Stomach smooth muscle (tissue), 2 donors: Measurements from ENCODE around the gene LSM10.

ENCODE experiments used
- H3K27ac ChIP-seq: one replicate; pipeline ENCODE4 v1.7.0; 2013; ENCODE audit warnings: mild to moderate bottlenecking, low read length, inconsistent platforms
- H3K27me3 ChIP-seq, 2 donors: one replicate each; pipeline ENCODE4 v1.7.0; 2013; ENCODE audit warnings: low read length in 2 of 2; ENCODE audit not compliant: insufficient read depth in 2 of 2, control insufficient read depth in 1 of 2
- H3K36me3 ChIP-seq, 2 donors: one replicate each; pipeline ENCODE4 v1.7.0; 2013; ENCODE audit warnings: low read length in 2 of 2; ENCODE audit not compliant: control insufficient read depth in 2 of 2, insufficient read depth in 2 of 2
- H3K4me1 ChIP-seq: one replicate; pipeline ENCODE4 v1.7.0; 2013; ENCODE audit warnings: low read length; ENCODE audit not compliant: control insufficient read depth, insufficient read depth
- H3K4me3 ChIP-seq, 2 donors: one replicate each; pipeline ENCODE4 v1.7.0; 2013; ENCODE audit warnings: low read length in 2 of 2
- H3K9ac ChIP-seq, 2 donors: one replicate each; pipeline ENCODE4 v1.7.0; 2013; ENCODE audit warnings: low read length in 2 of 2, mild to moderate bottlenecking in 1 of 2
- H3K9me3 ChIP-seq, 2 donors: one replicate each; pipeline ENCODE4 v1.7.0; 2013; ENCODE audit warnings: low read length in 2 of 2; ENCODE audit not compliant: control insufficient read depth in 2 of 2
- donor health status: healthy.
- donor health status: Pancreatic carcinoma.

LSM10 gene

DNA sequence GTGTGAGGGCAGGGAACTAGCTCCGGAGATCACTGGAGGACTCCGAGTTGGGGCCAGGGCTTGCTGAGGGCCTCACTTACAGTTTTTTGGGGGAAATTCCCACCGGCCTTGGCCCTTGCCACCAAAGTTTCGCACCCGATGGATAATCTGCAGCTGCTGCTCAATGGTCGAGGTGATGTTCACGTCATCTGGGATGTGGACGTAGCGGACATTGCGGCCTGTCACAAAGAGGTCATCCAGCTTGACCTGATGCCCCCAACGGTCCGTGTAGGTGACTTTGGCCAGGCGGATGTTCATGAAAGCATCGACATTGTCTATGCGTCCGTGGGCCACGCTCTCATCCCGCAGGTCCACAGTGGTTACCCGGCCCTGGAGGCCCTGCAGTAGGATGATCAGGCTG lies 4.0 kb downstream of the LSM10 start:
- Histone ChIP-seq H3K27ac (no peak overlapping the region), H3K4me1 (peaks cover 25% of the 10 kb centered on the region), H3K4me3 (no peak overlapping the region), H3K36me3 (peaks cover 26 to 32% of the 10 kb centered on the region in 2 donors), H3K9me3 (no peaks in the 10 kb centered on the region), H3K9ac (no peak overlapping the region), H3K27me3 (no peaks in the 10 kb centered on the region)

DNA sequence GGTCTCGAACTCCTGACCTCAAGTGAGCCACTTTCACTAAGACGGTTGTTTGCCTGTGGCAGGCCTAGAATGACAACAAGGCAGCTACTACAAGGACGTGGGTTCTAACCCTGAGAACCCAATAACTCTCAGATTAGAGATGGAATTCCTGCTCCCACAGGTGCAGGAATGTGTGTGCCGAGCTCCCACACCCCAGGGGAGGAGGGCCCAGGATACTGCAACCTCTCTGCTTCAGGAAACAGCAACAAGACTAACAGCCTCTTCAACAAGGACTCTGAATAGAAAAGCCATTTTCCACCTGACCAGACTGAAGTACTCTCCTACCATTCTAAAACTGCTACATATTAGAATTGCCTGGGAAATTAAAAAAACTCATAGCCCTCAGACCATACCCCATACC lies 4.9 kb downstream of the LSM10 start:
- Histone ChIP-seq H3K27ac (no peak overlapping the region), H3K27me3 (no peaks in the 10 kb centered on the region), H3K4me3 (no peak overlapping the region), H3K9me3 (no peaks in the 10 kb centered on the region), H3K9ac (no peak overlapping the region), H3K4me1 (peaks cover 33% of the 10 kb centered on the region), H3K36me3 (peaks cover 26 to 32% of the 10 kb centered on the region in 2 donors)

DNA sequence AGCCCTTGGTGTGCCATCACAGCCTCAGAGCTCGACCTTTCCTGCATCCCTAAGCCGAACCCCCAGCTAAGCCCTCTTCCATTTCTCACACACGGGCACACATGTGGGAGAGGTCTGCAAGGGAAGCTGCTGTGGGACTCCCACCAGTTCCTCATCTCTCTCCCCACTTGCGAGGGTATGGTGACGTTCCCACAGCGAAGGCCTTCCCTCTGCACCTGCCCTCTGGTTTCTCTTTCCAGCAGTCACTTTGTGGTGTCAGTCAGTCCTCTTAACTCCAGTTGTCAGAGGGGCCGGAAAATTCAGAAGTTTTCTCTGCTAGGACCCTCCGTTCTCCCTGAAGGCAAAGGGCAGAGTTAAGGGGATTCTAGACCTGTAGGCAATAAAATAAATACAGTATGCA lies 6.4 kb downstream of the LSM10 start:
- H3K36me3 ChIP-seq: peaks cover 26 to 32% of the 10 kb centered on the region in 2 donors
- H3K4me3 ChIP-seq: no peak overlapping the region
- H3K4me1 ChIP-seq: peaks cover 40% of the 10 kb centered on the region
- peak overlapping the region; percentile 24 for H3K27ac ChIP-seq
- H3K9me3 ChIP-seq: no peaks in the 10 kb centered on the region
- H3K27me3 ChIP-seq: no peaks in the 10 kb centered on the region
- H3K9ac ChIP-seq: no peak overlapping the region

DNA sequence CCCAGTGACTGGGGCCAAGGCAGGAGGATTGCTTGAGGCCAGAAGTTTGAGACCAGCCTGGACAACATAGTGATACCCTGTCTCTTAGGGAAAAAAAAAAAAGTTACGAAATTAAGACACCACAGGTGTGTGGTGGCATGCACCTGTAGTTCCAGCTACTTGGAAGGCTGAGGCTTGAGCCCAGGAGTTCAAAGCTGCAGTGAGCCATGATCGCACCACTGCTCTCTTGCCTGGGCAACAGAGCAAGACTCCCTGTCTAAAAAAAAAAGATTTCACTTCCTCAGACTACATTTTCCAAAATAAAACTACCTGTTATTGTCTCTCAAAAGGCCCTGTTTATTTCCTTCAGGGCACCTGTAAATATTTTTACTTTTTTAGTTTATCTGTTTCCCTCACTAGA lies 7.3 kb downstream of the LSM10 start:
- Histone ChIP-seq H3K4me3 (no peak overlapping the region), H3K9me3 (no peaks in the 10 kb centered on the region), H3K36me3 (peaks cover 26 to 32% of the 10 kb centered on the region in 2 donors), H3K27ac (peak overlapping the region; percentile 99), H3K9ac (no peak overlapping the region), H3K4me1 (peaks cover 37% of the 10 kb centered on the region), H3K27me3 (no peaks in the 10 kb centered on the region)

DNA sequence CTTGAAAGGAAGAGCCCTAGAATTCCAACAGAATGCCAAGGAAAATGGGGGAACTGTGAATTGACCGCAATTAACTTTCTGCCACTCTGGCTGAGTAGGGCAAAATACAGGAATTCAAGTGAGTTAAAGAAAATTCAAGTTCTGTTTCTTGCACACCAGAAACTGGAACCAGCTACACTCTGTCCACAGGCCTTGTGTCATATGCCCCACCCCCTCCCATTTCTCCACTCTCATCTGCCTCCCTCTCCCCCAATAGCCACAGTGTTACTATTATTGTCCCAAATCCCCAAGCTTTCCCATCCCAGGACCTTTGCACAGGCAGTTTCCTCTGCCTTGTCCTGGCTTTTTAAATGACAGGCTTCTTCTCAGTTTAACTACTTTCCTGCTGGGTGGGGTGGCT lies 7.7 kb downstream of the LSM10 start:
- Histone ChIP-seq H3K4me1 (peaks cover 38% of the 10 kb centered on the region), H3K9ac (peak overlapping the region in 1 of 2 donors; percentile 16), H3K4me3 (no peak overlapping the region), H3K36me3 (peaks cover 26 to 32% of the 10 kb centered on the region in 2 donors), H3K27ac (peak overlapping the region; percentile 99), H3K9me3 (no peaks in the 10 kb centered on the region), H3K27me3 (no peaks in the 10 kb centered on the region)

DNA sequence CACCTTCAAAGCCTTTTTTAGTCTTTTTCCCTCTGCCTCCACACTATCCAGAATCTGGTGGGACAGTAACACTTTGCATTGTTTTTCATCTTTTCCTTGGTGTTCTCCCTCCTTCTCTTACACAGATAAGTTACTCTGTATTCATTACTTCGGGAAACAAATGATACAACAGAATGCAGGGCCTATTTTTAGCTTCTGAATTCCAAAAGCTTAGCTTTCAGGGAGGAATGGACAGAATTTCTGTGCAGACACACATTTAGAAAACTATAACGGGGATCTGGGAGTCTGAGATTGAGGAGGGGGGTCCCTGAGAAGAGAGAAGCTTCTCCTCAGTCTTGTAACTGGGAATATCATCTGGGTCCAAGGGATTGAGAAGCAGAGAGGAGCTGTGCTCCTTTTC lies 8.4 kb downstream of the LSM10 start:
- peak overlapping the region in 1 of 2 donors; percentile 8 for H3K4me3 ChIP-seq
- H3K4me1 ChIP-seq: peaks cover 45% of the 10 kb centered on the region
- peak overlapping the region; percentile 13 to 16 for H3K9ac ChIP-seq
- H3K9me3 ChIP-seq: no peaks in the 10 kb centered on the region
- H3K36me3 ChIP-seq: peaks cover 26 to 32% of the 10 kb centered on the region in 2 donors
- H3K27me3 ChIP-seq: no peaks in the 10 kb centered on the region
- peak overlapping the region; percentile 99 for H3K27ac ChIP-seq

DNA sequence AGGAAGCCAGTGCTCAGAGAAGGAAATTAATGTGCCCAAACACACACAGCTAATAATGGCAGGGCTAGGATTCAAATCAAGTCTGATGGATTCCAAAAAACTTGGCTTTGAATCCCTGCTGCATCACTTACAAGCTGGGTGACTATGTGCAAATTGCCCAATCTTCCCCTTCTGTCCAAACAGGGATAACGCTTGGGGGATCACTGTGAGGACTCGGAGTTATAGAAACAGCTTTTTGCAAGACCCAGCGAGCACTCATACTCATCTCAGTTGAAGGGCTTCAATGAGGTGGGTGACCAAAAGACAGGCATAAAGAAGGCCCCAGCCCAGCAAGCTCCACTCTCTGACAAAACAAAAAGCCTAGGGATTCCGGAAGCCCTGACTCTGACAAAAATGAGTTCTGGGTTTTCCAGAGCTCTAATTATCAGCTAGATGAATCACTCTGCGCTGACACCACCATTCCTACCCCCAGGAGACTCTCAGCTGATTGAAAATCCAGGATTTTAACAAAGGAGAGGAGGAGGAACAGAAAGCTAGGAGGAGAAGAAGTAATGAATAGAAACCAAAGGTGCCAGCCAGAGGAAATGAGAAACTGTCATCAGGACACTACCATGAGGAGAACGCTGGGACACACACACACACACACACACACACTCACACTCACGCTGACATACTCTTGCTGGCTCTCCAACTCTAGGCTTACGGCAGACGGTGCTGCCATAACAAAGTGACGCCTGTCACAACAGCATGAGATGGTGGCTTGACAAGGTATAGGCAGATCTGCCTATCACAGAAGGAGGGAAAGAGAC lies 10.4 kb downstream of the LSM10 start:
- H3K4me1 ChIP-seq: peaks cover 59% of the 10 kb centered on the region
- no peaks in the 10 kb centered on the region for H3K27me3 ChIP-seq

DNA sequence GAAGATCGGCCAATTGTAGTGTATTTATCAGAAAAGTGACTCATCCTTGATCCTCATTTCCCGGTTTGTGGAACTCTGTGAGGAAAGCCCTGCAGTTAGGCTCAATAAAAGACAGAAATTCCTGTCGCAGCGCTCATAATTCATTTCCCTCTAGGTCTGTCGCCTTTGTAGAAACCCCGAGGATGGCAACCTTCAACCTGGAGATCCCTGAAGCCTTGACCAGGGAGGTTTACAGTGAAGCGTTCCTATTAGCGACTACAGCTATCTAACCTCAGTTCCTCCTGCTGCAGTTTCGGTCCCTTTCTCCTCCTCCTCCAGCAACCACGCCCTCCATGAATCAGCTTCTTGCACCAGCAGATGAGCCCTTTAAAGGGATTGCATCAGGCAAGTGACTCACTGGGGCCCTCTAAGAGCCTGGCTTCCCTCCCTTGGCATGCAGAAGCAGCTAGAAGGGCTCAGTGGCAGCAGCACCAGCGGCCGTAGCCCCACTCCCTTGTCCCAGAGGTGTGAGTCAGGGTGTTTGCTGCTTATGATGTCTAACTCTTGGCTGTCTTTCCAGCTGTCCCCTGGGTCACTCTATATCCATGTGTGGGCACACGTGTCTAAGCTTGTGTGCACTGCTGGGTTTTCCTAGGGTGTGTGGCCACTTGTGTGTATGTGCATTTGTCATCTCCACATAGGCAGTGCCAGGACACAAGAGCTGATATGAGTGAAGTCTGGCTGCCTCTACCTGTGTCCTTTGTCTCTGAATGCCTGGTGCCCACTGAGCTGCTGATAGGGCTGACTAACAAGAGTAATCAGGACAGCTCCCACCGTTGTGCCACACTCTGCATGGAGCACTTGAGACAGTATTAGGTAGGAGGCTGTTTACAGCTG lies 11.2 kb downstream of the LSM10 start:
- Histone ChIP-seq H3K36me3 (peaks cover 12 to 13% of the 10 kb centered on the region in 2 donors), H3K4me1 (peaks cover 65% of the 10 kb centered on the region), H3K27ac (peak overlapping the region; percentile 99), H3K9ac (peak overlapping the region; percentile 97 to 99), H3K4me3 (peak overlapping the region; percentile 80 to 82), H3K9me3 (no peaks in the 10 kb centered on the region), H3K27me3 (no peaks in the 10 kb centered on the region)

More for the DNA sequence above, 10.4 kb downstream of the LSM10 start:
- no peaks in the 10 kb centered on the region for H3K9me3 ChIP-seq
- H3K27ac ChIP-seq: peak overlapping the region; percentile 99
- H3K4me3 ChIP-seq: peak overlapping the region; percentile 23 to 82
- peaks cover 14 to 19% of the 10 kb centered on the region in 2 donors for H3K36me3 ChIP-seq
- peak overlapping the region; percentile 97 to 99 for H3K9ac ChIP-seq

DNA sequence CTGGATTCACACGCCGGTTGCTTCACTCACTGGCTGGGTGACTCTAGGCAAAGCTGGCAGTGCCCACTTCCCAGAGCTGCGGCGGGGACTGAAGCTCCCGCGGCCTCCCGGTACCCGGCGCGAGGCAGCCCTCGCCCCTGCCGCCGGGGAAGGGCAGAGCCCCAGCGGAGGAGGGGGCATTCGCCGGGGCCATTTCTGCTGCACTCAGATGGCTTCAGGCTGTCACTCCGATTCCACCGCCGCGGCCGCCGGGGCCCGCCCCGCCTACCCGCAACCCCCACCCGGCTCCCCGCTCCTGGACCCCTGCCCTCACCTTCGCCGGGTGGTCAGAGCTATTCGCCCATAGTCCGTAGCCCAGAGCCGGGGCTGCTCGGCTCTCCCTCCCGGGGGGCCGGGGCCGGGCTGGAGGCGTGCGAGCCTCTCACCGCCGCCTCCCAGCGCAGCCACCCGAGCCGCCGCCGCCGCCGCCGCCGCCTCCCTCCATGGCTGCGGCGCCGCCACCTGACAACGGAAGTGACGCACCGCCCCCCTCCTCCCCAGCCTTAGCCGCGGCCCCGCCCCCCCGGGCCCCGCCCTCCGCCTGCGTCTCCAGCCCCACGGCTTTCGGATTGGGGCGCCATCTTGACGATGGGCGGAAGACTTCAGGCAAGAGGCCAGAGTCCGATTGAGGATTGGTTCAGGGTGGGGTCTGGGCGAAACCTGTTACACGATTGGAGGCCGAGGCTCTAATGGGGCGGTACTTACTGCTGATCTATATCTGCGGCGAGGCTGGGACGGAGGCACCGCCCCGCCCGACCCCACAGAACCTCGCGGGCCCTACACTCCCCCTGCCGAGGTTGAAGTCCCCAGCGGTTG lies 12.1 kb downstream of the LSM10 start, which contains the start of gene STK40:
TSS of gene STK40 (minus strand) at position 515 of the 855 bp plus-strand sequence. CDS start 24,592 bp downstream, outside the sequence.
- Histone ChIP-seq H3K36me3 (peaks cover 5 to 6% of the 10 kb centered on the region in 2 donors), H3K9me3 (no peaks in the 10 kb centered on the region), H3K9ac (peak within 1 kb of the TSS; percentile 97 to 99), H3K27ac (peak within 1 kb of the TSS; percentile 99), H3K4me1 (peaks cover 65% of the 10 kb centered on the region), H3K27me3 (no peaks in the 10 kb centered on the region), H3K4me3 (peak within 1 kb of the TSS; percentile 93)
